Measurements from ENCODE around the gene RBM15. TPM values are rescaled to one million over a fixed set of nuclear protein-coding genes. Genes with fewer than 3 reads are reported as not detected.

The RBM15 gene
- total and polyA plus RNA-seq, 2 of the 4 experiments (the other 2 are of a cell fraction), result 6.3 to 31.7 TPM

- Histone ChIP-seq H3K4me3 (ENCODE audit: insufficient read depth, low read depth, low read length) (no peak overlapping the region), H3K4me1 (ENCODE audit: control insufficient read depth, insufficient read depth, low read length) (no peaks in the 10 kb centered on the region), H3K36me3 (ENCODE audit: control insufficient read depth, insufficient read depth, low read length) (no peaks in the 10 kb centered on the region; the same call in 1 of the 2 replicates), H2BK20ac (ENCODE audit: low read depth, low read length) (no peak overlapping the region), H3K4me2 (ENCODE audit: low read depth, low read length) (no peak overlapping the region), H2AK9ac (replicated peaks; ENCODE audit: low read depth, low read length, poor library complexity) (no peak overlapping the region), H3K27ac (ENCODE audit: insufficient read depth, low read length) (no peak overlapping the region), H3K9ac (ENCODE audit: low read depth, low read length) (no peak overlapping the region), H2AK5ac (ENCODE audit: low read depth, low read length) (no peak overlapping the region), H4K91ac (ENCODE audit: insufficient read depth, low read depth, low read length) (no peak overlapping the region), H4K5ac (ENCODE audit: low read depth, low read length) (no peak overlapping the region), H2BK5ac (ENCODE audit: low read depth, low read length, poor library complexity, severe bottlenecking) (no peak overlapping the region), H3K9me3 (ENCODE audit: control insufficient read depth, insufficient read depth, low read length) (no peaks in the 10 kb centered on the region), H4K20me1 (ENCODE audit: insufficient read depth, low read length) (no peaks in the 10 kb centered on the region; the same call in 1 of the 2 replicates), H3K9me1 (ENCODE audit: insufficient read depth, low read length) (no peaks in the 10 kb centered on the region), H3K4ac (ENCODE audit: low read depth, low read length) (no peak overlapping the region), H4K8ac (ENCODE audit: low read depth in 2 of 2, low read length in 2 of 2) (no peak overlapping the region), H2BK120ac (ENCODE audit: low read depth, low read length) (no peak overlapping the region), H2BK15ac (ENCODE audit: low read depth, low read length) (no peak overlapping the region), H3K56ac (ENCODE audit: extremely low read depth, insufficient read depth, low read length) (no peak overlapping the region), H3K14ac (replicated peaks; ENCODE audit: low read depth, low read length) (no peak overlapping the region), H3K27me3 (ENCODE audit: control insufficient read depth, insufficient read depth, low read length) (no peaks in the 10 kb centered on the region), H3K18ac (ENCODE audit: low read depth, low read length) (no peak overlapping the region), H3K23ac (ENCODE audit: low read depth, low read length) (no peak overlapping the region), H3K79me1 (ENCODE audit: low read depth in 1 of 2, low read length in 2 of 2) (peaks cover 19 to 21% of the 10 kb centered on the region in 2 experiments; a peak in 3 of 4 replicates), H2AFZ (replicated peaks; ENCODE audit: low read length, poor library complexity) (no peak overlapping the region)
- WGBS, 2 experiments (ENCODE audit: extremely low coverage in 2 of 2, insufficient read length in 1 of 2), result no CpG with 5 or more reads among the region's 2 CpGs
- dilution Hi-C loops (cut with HindIII; ENCODE audit: low sequenced_read_pairs, unreplicated experiment), result no loop called here
- intact Hi-C loops (cut with micrococcal nuclease), result no loop called here
- ATAC-seq (ENCODE audit: low read depth) (no peak), DNase-seq (no peak)
- in situ Hi-C loops (cut with MboI; ENCODE audit: low sequenced_read_pairs), result no loop called here
- ChIA-PET CTCF (no interaction called here), POLR2A (ENCODE audit: unreplicated experiment) (no interaction called here)
- no TSS peak for BruUV-seq (replicated peaks)
- no peak for TF ChIP-seq MXI1 (IDR thresholded peaks at IDR 0.05; ENCODE audit: borderline replicate concordance, low read depth, low read length)
- no peak for TF ChIP-seq SMC3 (IDR thresholded peaks at IDR 0.05; ENCODE audit: low read depth, low read length)
- TF ChIP-seq RCOR1 (IDR thresholded peaks at IDR 0.05; ENCODE audit: insufficient replicate concordance, low read length), result no peak
- no peak for TF ChIP-seq FOS (IDR thresholded peaks at IDR 0.05; ENCODE audit: low read depth, low read length)
- TF ChIP-seq RFX5 (IDR thresholded peaks at IDR 0.05; ENCODE audit: low read depth, low read length), result no peak
- no peak for TF ChIP-seq MAZ (IDR thresholded peaks at IDR 0.05; ENCODE audit: borderline replicate concordance, low read depth, low read length)
- TF ChIP-seq CHD1 (IDR thresholded peaks at IDR 0.05; ENCODE audit: low read depth, low read length), result no peak
- TF ChIP-seq NFE2L2 (IDR thresholded peaks at IDR 0.05; ENCODE audit: low read depth, low read length), result no peak
These were observed 21.3 kb downstream of the RBM15 start for GRCh38 chr1:110360431-110360830.

Data from IMR-90 (cell line).